T-helper 2 cell (primary cell): ENCODE data around the gene EPO.

Experiments
- DNase-seq, 5 experiments: peaks; one replicate each; pipeline versions ENCODE4 v3.0.0 to v3.0.0-alpha.2; 2012 to 2022
- total RNA-seq, 2 donors: gene quantifications; one replicate each; lab custom pipeline; 2026; lab: John Stamatoyannopoulos, UW

Gene EPO
- total RNA-seq: 0 reads per million in 2 donors

DNA sequence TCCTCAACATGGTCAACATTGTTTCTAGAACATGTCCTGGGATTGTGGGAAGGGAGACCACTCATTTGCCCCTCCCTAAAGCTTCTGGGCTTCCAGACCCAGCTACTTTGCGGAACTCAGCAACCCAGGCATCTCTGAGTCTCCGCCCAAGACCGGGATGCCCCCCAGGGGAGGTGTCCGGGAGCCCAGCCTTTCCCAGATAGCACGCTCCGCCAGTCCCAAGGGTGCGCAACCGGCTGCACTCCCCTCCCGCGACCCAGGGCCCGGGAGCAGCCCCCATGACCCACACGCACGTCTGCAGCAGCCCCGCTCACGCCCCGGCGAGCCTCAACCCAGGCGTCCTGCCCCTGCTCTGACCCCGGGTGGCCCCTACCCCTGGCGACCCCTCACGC, at the start of gene EPO:
EPO (plus strand) TSS at position 190 of the 392 bp plus-strand sequence. CDS start 513 bp downstream, outside the sequence.
- DNase-seq: no peak

DNA sequence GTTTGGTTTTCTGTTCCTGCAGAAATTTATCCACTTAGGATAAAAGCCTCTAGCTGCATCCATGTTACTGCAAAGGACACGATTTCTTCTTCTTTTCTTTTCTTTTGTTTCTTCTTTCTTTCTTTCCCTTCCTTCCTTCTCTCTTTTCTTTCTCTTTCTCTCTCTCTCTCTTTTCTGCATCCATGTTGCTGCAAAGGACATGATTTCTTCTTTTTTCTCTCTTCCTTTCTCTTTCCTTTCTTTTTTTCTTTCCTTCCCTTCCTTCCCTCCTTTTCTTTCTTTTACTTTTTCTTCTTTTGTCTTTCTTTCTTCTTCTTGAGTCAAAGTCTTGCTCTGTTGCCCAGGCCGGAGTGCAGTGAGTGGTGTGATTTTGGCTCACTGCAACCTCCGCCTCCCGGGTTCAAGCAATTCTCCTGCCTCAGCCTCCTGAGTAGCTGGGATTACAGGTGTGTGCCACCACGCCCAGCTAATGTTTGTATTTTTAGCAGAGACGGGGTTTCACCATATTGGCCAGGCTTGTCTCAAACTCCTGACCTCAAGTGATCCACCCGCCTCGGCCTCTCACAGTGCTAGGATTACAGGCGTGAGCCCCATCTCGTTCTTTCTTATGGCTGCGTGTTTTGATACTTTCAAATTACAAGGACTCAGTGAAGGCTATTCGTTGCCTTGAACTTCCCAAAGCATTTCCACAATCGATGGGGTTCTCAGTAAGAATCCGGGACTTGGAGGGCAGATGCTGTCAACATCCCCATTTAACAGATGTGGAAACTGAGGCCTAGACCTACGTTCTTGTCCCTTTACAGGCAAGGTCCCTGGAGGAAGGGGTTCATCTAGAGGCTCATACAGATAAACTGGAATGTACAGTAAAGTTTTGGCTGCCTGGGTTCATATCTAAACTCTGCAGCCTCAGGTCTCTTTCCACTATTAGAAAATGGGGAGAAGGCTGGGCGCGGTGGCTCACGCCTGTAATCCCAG, 48.6 kb upstream of the EPO start:
- no peak for DNase-seq

DNA sequence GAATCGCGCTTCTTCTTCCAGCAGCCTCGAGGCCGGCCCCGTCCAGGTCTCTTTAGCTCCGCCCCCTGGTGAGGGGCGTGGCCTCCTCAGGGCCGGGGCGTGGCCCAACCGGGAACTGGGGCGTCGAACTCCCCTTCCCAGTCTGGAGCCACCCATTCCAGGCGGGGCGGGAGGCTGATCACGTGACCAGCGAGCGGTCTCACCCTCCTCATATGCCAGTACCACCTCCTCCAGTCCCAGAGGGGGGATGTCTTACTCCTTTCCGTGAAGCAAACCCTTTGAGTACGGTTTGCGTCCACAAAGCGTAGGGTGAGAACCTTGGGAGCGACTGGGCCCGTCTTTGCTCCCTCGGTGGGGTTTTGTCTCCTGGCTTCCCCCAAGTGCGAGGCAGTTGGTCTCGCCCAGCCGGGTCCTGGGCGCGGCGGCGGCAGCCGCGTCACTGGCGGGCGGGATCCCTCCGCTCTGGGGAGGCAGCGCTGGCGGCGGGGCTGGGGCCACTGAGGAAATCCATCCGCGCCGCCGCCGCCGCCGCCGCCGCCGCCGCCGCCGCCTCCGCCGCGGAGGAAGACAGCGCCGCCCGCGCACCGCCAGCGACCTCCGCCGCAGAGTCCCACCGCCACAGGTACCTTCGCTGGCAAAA, 46.8 kb upstream of the EPO start, which contains the start of gene GNB2:
GNB2 (plus strand) TSS at position 439 of the 640 bp plus-strand sequence. CDS start 2,526 bp downstream, outside the sequence.
- peak; percentile 90 to 99 (median 97) for DNase-seq

DNA sequence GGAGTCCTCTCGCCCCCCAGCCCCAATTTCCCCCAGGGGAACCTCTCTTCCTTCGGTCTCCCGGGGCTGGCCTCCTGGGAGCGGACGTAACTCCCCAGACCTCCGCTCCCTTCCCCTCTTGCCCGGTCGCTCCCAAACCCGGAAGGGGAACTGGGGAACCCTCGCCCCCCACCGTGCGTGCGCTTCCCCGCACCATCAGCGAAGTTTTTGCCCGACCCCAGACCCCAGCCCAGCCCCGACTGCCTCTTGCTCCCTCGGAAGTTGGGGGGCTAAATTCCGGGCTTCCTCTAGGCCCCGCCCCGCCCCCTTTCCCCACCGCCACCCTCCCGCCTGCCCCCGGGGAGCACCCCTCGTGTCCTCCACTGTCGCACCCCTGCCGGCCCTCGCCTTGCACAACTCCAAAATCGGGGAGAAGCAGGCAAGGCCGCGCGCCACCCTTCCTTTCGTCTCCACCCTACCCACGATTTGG, 46.3 kb upstream of the EPO start:
- peak in 2 of 5 experiments; percentile 30 to 37 for DNase-seq

DNA sequence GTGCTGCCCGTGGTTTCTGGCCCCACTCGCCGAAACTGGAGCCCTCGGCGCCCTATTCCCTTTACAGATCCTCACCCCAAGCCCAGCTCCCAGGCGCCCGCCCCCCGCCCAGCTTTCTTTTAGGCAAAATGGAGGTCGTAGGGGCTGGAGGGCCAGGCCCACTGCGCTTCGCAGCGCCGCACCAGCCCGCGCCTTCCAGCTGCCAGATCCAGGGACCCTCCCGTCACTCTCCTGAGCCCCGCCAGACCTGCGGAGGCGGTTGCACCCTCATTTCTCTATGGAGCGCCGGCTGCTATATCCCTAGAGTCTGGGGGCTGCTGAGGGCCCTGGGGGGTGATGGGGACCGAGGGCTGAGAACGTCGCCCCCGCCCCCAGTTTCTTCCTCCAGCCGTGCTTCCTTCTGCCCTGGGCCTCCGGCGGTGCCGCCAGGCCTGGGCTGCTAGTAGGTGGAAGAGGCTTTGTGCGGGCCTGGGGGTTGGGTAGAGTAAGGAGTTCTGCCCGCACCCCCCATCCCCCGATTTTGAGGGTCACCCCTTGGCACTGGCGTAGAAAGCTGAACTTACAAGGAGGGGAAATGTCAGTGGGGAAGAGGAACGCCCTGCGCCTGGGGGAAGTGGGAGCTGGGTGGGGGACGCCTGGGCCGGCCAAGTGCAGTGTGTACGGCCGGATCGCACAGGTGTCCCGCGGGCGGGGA, 45.7 kb upstream of the EPO start:
- DNase-seq: no peak

DNA sequence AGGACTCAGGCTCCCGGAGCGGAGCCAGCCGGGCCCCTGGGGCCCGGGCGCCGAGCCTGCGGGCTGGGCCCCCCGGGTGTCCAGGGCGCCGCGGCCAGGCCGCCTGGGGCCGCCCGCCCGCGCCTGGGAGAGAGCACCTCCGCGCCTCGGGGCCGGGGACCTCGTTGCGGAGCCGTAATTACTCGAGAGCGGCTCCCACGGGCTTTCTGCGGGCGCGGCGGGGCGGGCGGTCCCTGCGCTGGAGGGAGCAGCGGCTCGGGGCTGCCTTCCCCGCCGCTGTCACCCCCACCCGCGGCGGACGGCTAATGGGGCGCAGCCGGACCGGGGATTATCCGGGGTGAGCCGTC, 45.2 kb upstream of the EPO start:
- DNase-seq: peak in 1 of 5 experiments; percentile 47

DNA sequence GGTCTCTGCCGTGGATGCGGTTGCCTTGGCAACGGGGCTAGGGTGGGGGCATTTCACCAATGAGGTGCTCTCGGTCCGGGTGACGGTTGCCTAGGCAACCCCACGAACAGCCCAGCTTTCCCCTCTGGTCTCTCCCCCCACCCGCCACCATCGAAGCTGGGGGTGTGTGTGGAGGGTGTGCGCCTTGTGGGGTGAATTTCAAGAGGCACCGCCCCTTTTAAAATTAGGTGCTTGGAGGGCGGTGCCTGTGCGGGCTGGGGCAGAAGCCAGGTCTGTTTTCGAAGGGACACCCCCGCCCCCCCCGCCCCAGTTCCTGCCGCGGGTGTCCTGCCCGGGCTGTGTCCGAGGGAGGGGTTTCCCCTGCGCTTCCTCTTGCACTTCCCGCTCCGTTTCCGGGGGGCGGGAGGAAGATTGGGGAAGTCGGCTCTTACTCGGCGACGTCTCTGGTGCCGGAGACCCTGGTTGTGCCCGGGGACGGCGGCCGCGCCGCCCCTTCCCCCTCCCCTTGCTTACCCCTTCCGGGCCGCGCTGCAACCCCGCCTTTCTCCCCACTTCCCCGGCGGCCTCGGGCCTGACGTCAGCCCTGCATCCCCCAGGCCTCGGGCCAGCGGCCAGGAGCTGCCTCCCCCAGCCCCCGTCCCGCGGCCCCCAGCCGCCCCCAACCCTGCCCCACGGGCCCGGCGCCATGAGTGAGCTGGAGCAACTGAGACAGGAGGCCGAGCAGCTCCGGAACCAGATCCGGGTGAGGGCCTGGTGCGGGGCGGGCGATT, 44.5 kb upstream of the EPO start:
- peak; percentile 66 to 94 (median 93) for DNase-seq

DNA sequence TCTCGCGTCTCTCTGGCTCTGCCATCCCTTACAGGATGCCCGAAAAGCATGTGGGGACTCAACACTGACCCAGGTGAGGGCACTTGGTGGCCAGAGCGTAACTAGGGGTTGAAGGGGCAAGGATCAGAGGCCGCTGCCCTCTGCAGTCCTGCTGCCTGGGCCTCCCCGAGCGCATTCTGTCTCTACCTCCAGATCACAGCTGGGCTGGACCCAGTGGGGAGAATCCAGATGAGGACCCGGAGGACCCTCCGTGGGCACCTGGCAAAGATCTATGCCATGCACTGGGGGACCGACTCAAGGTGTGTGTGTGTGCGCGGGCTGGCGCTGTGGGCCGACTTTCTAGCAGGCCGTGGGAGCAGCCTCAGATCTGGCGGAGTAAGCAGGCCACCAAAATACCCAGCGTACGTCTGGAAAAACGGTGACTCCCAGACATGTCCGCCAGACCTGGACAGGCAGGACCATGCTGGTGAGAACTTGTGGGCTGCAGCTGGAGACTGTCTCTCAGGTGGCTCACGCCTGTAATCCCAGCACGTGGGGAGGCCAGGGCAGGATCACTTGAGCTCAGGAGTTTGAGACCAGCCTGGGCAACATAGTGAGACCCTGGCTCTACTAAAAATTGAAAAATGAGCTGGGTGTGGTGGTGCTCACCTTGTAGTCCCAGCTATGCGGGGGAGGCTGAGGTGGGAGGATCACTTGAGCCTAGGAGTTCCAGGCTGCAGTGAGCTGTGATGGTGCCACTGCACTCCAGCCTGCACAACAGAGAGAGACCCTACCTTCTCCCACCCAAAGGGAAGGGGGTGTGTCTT, 43.6 kb upstream of the EPO start:
- DNase-seq: no peak

DNA sequence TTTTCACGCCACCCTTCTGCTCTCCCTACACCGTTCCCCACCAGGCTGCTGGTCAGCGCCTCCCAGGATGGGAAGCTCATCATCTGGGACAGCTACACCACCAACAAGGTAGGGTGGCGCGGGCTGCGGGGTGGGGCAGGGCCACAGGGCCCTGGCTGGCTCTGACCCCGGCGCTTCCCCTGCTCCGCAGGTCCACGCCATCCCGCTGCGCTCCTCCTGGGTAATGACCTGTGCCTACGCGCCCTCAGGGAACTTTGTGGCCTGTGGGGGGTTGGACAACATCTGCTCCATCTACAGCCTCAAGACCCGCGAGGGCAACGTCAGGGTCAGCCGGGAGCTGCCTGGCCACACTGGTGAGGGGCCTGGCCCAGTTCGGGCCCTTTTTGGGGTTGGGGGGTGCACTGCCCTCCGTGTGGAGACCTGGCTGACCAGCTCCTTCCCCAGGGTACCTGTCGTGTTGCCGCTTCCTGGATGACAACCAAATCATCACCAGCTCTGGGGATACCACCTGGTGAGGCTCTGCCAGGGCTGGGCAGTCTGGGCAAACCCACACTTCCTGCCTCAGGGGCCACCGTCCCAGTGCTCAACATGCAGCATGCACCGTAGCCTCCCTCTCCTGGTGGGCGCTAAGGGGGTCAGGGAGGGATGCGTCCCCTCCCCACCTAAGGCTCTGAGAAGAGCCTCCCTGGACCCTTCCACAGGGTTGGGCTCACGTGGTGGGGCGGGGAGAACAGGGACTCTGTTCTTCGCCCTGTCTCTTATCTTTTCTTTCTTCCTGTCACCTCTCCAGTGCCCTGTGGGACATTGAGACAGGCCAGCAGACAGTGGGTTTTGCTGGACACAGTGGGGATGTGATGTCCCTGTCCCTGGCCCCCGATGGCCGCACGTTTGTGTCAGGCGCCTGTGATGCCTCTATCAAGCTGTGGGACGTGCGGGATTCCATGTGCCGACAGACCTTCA, 42.7 kb upstream of the EPO start:
- DNase-seq: no peak

DNA sequence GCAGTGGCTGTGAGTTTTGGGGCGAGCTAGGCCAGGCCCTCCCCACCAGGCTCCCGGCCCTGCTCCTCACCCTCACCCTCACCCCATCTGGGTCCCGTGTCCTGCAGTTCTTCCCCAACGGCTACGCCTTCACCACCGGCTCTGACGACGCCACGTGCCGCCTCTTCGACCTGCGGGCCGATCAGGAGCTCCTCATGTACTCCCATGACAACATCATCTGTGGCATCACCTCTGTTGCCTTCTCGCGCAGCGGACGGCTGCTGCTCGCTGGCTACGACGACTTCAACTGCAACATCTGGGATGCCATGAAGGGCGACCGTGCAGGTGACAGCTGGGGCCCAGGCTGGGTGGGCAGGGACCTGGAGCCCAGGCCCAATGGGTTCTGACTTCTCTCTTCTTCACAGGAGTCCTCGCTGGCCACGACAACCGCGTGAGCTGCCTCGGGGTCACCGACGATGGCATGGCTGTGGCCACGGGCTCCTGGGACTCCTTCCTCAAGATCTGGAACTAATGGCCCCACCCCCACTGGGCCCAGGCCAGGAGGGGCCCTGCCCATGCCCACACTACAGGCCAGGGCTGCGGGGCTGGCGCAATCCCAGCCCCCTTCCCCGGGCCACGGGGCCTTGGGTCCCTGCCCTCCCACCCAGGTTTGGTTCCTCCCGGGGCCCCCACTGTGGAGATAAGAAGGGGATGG, 41.8 kb upstream of the EPO start:
- no peak for DNase-seq

DNA sequence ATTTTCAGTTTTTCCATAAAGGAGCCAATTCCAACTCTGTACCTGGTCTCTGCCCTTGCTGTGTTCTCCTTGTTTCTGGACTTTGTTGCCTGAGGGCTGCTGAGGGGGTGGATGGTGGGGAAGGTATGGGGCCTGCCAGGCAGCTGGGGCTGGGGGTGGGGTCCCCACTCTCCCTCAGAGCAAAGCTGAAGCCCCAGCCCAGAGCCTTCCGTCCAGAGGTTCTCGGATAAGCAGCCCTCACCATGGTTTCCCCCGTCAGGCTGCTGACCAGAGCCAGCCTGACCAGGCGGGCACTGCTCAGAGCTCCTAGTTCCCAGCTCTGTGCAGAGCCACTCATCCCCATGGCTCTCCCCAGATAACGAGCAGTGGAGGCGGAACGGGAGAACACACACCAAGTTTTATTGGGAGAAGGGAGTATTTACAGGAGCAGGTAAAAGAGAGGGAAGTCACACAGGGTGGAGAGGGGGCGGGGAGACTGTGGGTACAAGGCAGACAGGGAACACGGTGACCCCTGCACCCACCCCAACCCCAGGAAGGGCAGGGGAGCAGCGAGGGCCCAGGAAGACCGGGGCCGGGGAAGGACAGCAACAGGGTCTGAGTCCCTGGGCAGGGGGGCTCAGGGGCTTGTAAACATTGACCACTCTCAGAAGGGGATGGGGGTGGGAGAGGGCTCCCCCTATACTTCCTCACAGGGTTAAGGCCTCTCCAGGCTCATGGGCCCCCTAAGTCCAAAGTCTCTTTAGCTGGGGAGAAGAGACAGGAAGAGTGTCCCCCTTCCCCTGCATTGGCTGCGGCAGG, 40.9 kb upstream of the EPO start:
- DNase-seq: no peak

DNA sequence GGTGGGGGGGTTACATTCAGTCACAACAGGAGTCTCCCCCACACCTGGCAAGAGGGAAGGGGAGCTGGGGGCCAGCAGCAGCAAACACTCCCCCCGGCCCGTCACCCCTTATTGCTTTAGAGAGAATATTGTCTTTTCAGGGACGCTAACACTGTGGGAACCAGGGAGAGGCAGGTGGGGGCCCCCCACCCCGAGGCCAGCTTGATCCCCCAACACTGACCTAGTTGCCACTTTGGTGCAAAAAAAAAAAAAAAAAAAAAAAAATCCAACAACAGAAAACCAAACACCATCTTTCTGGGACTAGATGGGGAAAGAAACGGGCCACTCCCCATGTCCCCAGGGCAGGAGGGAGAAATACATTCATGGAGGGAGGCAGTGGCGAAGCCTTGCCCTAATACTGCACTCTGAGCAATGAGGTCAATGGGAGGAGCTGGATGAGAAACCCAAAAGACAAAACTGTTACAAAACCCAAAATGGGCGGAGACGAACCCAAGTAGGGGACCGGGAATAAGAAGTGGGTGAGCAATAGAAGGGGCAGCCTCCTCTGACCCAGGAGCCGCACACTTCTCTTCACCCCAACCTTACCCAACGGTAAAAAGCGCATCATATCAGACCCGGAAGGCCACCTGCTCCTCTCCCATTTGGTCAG, 40.2 kb upstream of the EPO start:
- no peak for DNase-seq

DNA sequence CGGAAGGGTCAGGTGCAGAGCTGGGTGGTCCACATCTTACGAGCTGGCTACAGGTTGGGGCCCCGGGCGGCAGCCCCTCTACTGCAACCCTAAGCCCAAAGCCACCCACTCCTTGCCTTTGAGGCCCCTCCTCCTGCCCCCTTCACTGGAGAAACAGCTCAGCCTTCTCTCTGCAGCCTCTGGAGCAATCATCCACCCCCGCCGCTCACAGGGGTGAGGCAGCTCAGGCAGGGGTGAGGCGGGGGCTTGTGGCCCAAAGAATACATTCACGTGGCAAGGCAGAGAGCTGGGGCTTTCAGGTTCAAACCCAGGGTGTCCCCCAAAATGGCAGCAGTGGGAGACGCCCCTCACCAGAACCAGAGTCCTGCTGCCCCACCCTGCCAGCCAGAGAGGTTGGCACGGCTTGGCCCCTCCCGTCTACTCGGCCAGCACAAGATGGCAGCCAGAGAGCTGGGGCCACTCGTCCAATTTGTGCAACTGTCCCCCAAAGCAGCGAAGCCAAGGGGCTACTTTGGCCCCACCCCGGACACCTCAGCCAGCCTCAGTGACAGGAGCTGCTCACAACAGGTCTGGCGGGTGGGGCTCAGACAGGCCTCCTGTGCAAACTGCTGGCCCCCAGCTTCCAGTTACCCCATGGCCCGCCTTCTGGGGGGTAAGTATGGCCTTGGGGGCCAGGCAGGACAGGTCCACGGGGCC, 39.5 kb upstream of the EPO start:
- DNase-seq: no peak

DNA sequence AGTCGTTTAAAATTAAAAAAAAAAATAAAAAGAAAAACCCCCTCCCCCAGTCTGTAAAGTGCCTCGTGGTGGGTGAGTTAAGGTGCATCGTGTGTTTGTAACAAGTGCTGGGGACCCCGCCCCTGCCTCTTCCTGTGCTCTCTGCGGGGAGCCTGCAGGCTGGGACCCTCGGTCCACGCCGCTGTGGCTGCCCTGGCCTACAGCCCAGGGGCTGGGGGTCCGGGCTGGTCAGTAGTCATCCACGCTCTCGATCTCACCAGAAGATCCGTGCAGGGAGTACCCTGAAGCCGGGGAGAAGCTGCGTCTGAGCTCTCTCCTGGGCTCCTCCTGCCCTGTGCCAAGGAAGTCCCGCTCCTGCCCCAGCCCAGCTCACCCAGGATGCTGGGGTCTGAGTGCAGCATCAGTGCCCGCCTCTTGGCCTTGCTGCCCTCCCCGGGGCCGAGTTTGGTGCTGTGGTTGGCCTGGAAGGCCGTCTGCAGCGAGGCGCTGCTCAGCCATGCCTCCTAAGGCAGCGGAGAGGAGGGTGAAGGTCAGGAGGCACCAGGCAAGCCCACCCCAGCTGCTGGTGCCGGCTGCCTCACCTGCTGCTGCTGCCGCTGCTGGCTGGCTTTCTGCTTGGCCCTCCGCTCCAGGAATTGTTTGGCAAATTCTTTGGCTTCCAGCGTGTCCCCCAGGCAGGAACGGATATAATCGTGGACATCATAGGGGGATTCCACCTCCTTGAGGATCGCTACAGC, 38.6 kb upstream of the EPO start:
- no peak for DNase-seq

DNA sequence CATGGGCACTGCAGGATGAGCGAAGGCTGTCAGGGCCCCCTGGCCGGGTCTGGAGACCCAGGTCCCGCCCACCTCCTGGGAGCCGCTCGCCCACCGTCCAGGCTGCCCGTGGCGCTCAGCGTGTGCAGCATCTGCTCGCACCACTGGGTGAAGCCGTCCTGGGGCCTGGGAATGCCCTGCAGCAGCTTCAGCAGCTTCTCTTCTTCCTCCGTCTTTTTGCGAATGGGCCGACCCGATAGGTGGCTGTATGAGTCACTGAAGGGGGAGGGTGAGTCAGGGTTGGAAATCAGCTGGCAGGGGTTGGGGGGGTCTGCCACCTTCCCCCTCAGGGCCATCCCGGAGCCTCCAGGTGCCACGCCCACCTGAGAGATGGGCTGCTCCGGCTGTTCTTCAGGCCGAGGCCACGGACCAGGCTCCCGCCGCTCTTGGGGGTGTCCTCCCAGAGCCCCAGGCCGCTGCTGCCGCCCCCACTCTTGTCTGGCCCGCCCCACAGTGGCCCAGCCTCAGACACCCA, 38.0 kb upstream of the EPO start:
- DNase-seq: no peak

DNA sequence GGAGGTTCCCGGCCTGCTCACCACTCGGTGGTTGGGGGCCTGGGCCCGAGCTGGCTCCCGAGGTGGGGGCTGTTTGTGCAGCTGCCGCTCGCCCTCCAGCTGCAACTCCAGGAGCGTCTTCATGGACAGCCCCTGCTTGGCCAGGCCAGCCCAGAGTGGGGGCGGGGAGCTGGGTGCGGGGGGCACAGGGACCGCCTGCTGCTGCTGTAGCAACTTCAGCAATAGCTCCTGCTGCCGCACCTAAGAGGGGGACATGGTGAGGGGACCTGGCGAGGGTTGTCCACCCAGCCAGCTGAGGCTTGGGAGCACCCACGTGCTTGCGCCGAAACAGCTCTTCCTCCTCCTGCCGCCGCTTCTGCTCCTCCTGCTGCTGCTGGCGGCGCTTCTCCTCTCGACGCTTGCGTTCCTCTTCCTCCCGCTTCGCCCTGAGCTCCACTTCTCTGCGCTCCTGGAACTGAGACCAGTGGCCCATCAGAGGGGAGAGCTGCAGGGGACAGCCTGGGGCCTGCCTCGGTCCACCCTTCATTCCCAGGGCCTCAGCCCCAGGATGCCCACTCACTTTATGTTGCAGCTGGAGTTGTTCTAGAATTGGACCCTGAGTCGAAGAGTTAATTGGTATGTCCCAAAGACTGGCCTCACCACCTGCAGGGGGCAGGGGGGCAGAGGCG, 37.1 kb upstream of the EPO start:
- DNase-seq: no peak
